HEK293 (cell line): ENCODE data around the gene GRIN2A.

Experiments
- CTCF ChIA-PET: fragments of 350-600 bp; formaldehyde crosslinking; extraction: SDS; loops from one replicate; lab custom pipeline; 2021; ENCODE audit warnings: antibody characterized with exemption; lab: Yijun Ruan, JAX
- POLR2A ChIA-PET: fragments of 300-600 bp; formaldehyde crosslinking; extraction: SDS; loops from one replicate; lab custom pipeline; 2020; ENCODE audit warnings: antibody characterized with exemption, inconsistent platforms; lab: Yijun Ruan, JAX
- H3K27ac ChIP-seq: fragments of 200-500 bp; sonication (Bioruptor generic); 2 replicates; pipeline ENCODE4 v1.5.1; 2014; ENCODE audit warnings: low read depth, low read length, control low read depth, inconsistent platforms; ENCODE audit errors: extremely low read depth
- H3K36me3 ChIP-seq, 2 experiments: fragments of 200-500 bp in 1 of 2; sonication (Bioruptor generic) in 1 of 2; 1 replicate in 1 of 2; 2 replicates in 1 of 2; pipeline ENCODE4 v1.5.1; 2014 to 2017; ENCODE audit warnings: inconsistent platforms in 2 of 2, low read length in 2 of 2; ENCODE audit not compliant: control insufficient read depth in 2 of 2, insufficient read depth in 1 of 2
- H3K4me1 ChIP-seq: fragments of 200-500 bp; sonication (Bioruptor generic); 2 replicates; pipeline ENCODE4 v1.5.1; 2014; ENCODE audit warnings: mild to moderate bottlenecking, low read length, inconsistent platforms; ENCODE audit not compliant: control insufficient read depth, insufficient read depth
- H3K4me3 ChIP-seq: 2 replicates; pipeline ENCODE4 v1.5.1; 2011; ENCODE audit warnings: low read depth, mild to moderate bottlenecking, control low read depth, low read length, moderate library complexity
- H3K9me3 ChIP-seq: fragments of 200-500 bp; sonication (Bioruptor generic); 2 replicates; pipeline ENCODE4 v1.5.1; 2014; ENCODE audit warnings: low read depth, low read length, inconsistent platforms; ENCODE audit not compliant: control insufficient read depth, insufficient read depth
- BCL11B ChIP-seq: fragments of 450-650 bp; formaldehyde crosslinking; IDR thresholded peaks from 2 replicates; pipeline ENCODE4 v1.5.1; 2016; ENCODE audit warnings: low read depth, missing biosample characterization, missing genetic modification characterization
- GLIS1 ChIP-seq: fragments of 450-650 bp; formaldehyde crosslinking; IDR thresholded peaks from 2 replicates; pipeline ENCODE4 v1.5.1; 2016; ENCODE audit warnings: missing biosample characterization, missing genetic modification characterization
- YY1 ChIP-seq: fragments of 450-650 bp; formaldehyde crosslinking; IDR thresholded peaks from 2 replicates; pipeline ENCODE4 v1.5.1; 2018; ENCODE audit warnings: missing biosample characterization, missing genetic modification characterization
- ZNF266 ChIP-seq: fragments of 450-650 bp; formaldehyde crosslinking; IDR thresholded peaks from 2 replicates; pipeline ENCODE4 v1.5.1; 2016; ENCODE audit warnings: missing biosample characterization, missing genetic modification characterization, low read depth
- ZNF423 ChIP-seq: fragments of 450-650 bp; formaldehyde crosslinking; IDR thresholded peaks from 2 replicates; pipeline ENCODE4 v1.5.1; 2016; ENCODE audit warnings: missing biosample characterization, missing genetic modification characterization
- ZNF426 ChIP-seq: fragments of 450-650 bp; formaldehyde crosslinking; IDR thresholded peaks from 2 replicates; pipeline ENCODE4 v1.5.1; 2017; ENCODE audit warnings: missing biosample characterization, missing genetic modification characterization, mild to moderate bottlenecking, inconsistent platforms, moderate library complexity
- ZNF473 ChIP-seq: fragments of 450-650 bp; formaldehyde crosslinking; IDR thresholded peaks from 2 replicates; pipeline ENCODE4 v1.5.1; 2017; ENCODE audit warnings: missing biosample characterization, missing genetic modification characterization
- ZNF48 ChIP-seq: fragments of 450-650 bp; formaldehyde crosslinking; IDR thresholded peaks from 2 replicates; pipeline ENCODE4 v1.5.1; 2016; ENCODE audit warnings: missing biosample characterization, missing genetic modification characterization
- ZNF514 ChIP-seq: fragments of 450-650 bp; formaldehyde crosslinking; IDR thresholded peaks from 2 replicates; pipeline ENCODE4 v1.5.1; 2016; ENCODE audit warnings: missing biosample characterization, missing genetic modification characterization
- ZNF571 ChIP-seq: fragments of 450-650 bp; formaldehyde crosslinking; IDR thresholded peaks from 2 replicates; pipeline ENCODE4 v1.5.0; 2017; ENCODE audit warnings: missing biosample characterization, missing genetic modification characterization
- ZNF585B ChIP-seq: fragments of 450-650 bp; formaldehyde crosslinking; IDR thresholded peaks from 2 replicates; pipeline ENCODE4 v1.5.1; 2016; ENCODE audit warnings: missing biosample characterization, missing genetic modification characterization
- ZNF791 ChIP-seq: fragments of 450-650 bp; formaldehyde crosslinking; IDR thresholded peaks from 2 replicates; pipeline ENCODE4 v1.5.1; 2016; ENCODE audit warnings: missing biosample characterization, missing genetic modification characterization
- TF ChIP-seq, protein P1 (sequence below): fragments of 450-650 bp; formaldehyde crosslinking; IDR thresholded peaks from 2 replicates; pipeline ENCODE4 v1.5.1; 2016; ENCODE audit warnings: missing biosample characterization, missing genetic modification characterization
- TF ChIP-seq, protein P2 (sequence below): fragments of 450-650 bp; formaldehyde crosslinking; IDR thresholded peaks from 2 replicates; pipeline ENCODE4 v1.5.1; 2017; ENCODE audit warnings: missing biosample characterization, missing genetic modification characterization
- TF ChIP-seq, protein P3 (sequence below): fragments of 450-650 bp; formaldehyde crosslinking; IDR thresholded peaks from 2 replicates; pipeline ENCODE4; 2016; ENCODE audit warnings: missing biosample characterization, missing genetic modification characterization
- TF ChIP-seq, protein P4 (sequence below): fragments of 450-650 bp; formaldehyde crosslinking; IDR thresholded peaks from 2 replicates; pipeline ENCODE4 v1.5.1; 2016; ENCODE audit warnings: missing biosample characterization, missing genetic modification characterization

GRIN2A gene

DNA sequence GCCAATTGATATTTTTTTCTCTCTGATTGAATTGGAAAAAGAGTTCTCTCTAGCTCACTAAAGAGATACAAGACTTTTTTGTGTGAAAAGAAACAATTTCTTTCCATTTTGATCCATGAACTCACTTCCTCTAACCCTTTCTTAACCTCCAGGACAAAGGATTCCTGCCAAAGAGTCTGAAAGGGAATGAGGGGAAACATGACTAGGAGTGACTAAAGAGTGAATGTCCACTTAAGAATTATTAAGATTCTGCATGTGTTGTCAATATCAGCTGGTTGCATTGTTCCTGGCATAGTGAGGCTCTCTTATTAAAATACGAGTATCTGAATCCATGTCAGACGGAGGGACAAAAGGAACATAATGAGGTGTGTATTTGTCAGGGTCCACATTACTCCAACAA, 344.7 kb downstream of the GRIN2A start (continued):
- no peak for TF ChIP-seq ZNF473
- no peak for TF ChIP-seq ZNF426 (tag by site-specific recombination)
- no peak for TF ChIP-seq GLIS1
- no peak for TF ChIP-seq ZNF571 (tag by site-specific recombination)

DNA sequence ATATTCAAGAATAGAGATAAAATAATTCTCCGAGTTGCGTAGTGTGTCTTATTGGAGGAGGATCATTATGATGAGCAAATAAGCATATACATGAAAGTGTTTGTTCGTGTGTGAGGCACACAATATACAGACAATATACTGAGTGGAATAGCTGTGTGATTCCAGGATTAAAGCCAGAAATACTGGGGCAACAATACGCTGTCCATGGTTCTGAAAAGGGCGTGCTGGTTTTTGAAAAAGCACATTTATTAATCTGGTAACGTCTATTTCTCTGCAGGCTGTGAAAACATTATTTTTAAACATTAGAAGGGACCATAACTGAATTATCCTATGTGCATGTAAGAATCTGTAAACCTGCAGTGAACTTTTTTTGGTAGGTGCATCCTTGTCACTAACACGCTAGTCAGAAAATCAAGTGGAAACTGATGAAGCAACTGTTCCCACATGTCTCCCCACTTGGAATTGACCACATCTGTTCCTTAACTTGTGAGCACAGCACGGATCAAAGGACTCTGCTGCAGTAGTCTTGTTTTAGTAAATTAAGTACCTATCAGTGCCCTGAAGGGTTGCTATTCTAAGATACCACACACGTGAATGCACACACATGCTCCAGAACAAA, 346.0 kb downstream of the GRIN2A start:
- CTCF ChIA-PET, result no interaction called here
- no peak overlapping the region for H3K4me3 ChIP-seq
- TF ChIP-seq, protein P1, sequence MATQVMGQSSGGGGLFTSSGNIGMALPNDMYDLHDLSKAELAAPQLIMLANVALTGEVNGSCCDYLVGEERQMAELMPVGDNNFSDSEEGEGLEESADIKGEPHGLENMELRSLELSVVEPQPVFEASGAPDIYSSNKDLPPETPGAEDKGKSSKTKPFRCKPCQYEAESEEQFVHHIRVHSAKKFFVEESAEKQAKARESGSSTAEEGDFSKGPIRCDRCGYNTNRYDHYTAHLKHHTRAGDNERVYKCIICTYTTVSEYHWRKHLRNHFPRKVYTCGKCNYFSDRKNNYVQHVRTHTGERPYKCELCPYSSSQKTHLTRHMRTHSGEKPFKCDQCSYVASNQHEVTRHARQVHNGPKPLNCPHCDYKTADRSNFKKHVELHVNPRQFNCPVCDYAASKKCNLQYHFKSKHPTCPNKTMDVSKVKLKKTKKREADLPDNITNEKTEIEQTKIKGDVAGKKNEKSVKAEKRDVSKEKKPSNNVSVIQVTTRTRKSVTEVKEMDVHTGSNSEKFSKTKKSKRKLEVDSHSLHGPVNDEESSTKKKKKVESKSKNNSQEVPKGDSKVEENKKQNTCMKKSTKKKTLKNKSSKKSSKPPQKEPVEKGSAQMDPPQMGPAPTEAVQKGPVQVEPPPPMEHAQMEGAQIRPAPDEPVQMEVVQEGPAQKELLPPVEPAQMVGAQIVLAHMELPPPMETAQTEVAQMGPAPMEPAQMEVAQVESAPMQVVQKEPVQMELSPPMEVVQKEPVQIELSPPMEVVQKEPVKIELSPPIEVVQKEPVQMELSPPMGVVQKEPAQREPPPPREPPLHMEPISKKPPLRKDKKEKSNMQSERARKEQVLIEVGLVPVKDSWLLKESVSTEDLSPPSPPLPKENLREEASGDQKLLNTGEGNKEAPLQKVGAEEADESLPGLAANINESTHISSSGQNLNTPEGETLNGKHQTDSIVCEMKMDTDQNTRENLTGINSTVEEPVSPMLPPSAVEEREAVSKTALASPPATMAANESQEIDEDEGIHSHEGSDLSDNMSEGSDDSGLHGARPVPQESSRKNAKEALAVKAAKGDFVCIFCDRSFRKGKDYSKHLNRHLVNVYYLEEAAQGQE (tag by site-specific recombination), result peak; percentile 93
- no peak for TF ChIP-seq BCL11B (tag by site-specific recombination)
- H3K36me3 ChIP-seq, result no peaks in the 10 kb centered on the region
- no peak overlapping the region for H3K27ac ChIP-seq
- POLR2A ChIA-PET, result no interaction called here
- no peaks in the 10 kb centered on the region for H3K9me3 ChIP-seq
- H3K4me1 ChIP-seq, result no peaks in the 10 kb centered on the region

DNA sequence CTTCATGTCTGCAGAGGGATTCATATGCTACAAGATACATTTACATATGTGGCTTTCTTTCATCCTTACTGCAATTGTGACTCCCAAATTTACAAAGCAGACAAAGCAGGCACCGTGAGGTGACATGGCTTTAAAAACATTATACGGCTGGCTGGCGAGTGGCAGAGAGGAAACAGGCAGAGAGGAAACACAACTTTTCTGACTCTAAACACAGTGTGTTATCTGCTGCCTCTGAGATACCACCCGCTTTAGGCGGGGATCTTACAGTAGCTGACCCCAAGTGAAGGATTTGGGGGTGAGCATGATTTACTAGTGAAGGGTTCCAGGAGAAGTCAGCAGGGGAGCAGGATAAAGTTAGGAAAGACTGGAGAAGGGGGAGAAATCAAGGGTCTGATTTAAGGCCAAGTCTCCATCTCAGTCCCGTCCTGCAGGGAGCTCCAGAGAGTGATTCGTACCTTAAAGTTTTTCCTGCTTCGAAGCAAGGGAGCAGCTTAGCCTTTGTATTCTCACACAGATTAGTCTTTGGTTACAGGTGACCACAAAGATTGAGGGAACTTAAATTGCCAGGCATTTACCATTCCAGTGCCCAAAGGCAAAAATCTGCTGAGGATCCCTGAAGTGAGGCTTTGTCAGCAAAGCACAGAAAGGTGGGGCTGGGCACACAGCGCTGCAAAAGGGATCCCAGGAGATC, 355.0 kb downstream of the GRIN2A start:
- Histone ChIP-seq H3K36me3 (no peaks in the 10 kb centered on the region), H3K27ac (no peak overlapping the region), H3K4me3 (no peak overlapping the region), H3K4me1 (no peaks in the 10 kb centered on the region), H3K9me3 (no peaks in the 10 kb centered on the region)
- TF ChIP-seq, protein P2, sequence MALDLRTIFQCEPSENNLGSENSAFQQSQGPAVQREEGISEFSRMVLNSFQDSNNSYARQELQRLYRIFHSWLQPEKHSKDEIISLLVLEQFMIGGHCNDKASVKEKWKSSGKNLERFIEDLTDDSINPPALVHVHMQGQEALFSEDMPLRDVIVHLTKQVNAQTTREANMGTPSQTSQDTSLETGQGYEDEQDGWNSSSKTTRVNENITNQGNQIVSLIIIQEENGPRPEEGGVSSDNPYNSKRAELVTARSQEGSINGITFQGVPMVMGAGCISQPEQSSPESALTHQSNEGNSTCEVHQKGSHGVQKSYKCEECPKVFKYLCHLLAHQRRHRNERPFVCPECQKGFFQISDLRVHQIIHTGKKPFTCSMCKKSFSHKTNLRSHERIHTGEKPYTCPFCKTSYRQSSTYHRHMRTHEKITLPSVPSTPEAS (tag by site-specific recombination), result no peak
- no peak for TF ChIP-seq ZNF791 (tag by site-specific recombination)
- no peak for TF ChIP-seq ZNF48 (tag by site-specific recombination)
- TF ChIP-seq YY1 (tag by site-specific recombination), result no peak
- no peak for TF ChIP-seq ZNF514 (tag by site-specific recombination)
- TF ChIP-seq ZNF423 (tag by site-specific recombination), result no peak
- TF ChIP-seq, protein P3, sequence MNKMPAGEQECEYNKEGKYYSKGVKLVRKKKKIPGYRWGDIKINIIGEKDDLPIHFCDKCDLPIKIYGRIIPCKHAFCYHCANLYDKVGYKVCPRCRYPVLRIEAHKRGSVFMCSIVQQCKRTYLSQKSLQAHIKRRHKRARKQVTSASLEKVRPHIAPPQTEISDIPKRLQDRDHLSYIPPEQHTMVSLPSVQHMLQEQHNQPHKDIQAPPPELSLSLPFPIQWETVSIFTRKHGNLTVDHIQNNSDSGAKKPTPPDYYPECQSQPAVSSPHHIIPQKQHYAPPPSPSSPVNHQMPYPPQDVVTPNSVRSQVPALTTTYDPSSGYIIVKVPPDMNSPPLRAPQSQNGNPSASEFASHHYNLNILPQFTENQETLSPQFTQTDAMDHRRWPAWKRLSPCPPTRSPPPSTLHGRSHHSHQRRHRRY (tag by site-specific recombination), result no peak
- TF ChIP-seq, protein P4, sequence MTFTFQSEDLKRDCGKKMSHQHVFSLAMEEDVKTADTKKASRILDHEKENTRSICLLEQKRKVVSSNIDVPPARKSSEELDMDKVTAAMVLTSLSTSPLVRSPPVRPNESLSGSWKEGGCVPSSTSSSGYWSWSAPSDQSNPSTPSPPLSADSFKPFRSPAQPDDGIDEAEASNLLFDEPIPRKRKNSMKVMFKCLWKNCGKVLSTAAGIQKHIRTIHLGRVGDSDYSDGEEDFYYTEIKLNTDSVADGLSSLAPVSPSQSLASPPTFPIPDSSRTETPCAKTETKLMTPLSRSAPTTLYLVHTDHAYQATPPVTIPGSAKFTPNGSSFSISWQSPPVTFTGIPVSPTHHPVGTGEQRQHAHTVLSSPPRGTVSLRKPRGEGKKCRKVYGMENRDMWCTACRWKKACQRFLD (tag by site-specific recombination), result no peak
- no peak for TF ChIP-seq ZNF266
- no peak for TF ChIP-seq ZNF585B (tag by site-specific recombination)
- ChIA-PET POLR2A (no interaction called here), CTCF (interaction anchor here (0.7 kb wide), 1 partner anchor 14 kb away, joined by 3 read pairs; no protein-coding TSS in a partner anchor)
